SU-DHL-6 (cell line): ENCODE measurements around the gene SVOPL.

Experiments
- H2AFZ ChIP-seq: fragments of 200-600 bp; sonication (generic); 2 replicates; pipeline ENCODE4 v1.6.1; 2014; ENCODE audit warnings: low read depth, mild to moderate bottlenecking, moderate library complexity, mixed read lengths, antibody characterized with exemption, low read length; ENCODE audit not compliant: severe bottlenecking
- H3F3A ChIP-seq: fragments of 200-600 bp; shearing (Covaris generic); 2 replicates; pipeline ENCODE4 v1.6.0; 2016; ENCODE audit warnings: antibody characterized with exemption, mild to moderate bottlenecking; ENCODE audit not compliant: insufficient read depth
- H3K27ac ChIP-seq: fragments of 200-600 bp; sonication (generic); 2 replicates; pipeline ENCODE4 v1.5.1; 2016; ENCODE audit warnings: low read depth, mild to moderate bottlenecking, low read length, moderate library complexity, mixed read lengths
- H3K27me3 ChIP-seq: fragments of 200-600 bp; sonication (generic), shearing (Covaris generic); 2 replicates; pipeline ENCODE4 v1.6.0; 2014; ENCODE audit warnings: mild to moderate bottlenecking, low read length
- H3K36me3 ChIP-seq: fragments of 200-600 bp; sonication (generic); 2 replicates; pipeline ENCODE4 v1.6.1; 2014; ENCODE audit warnings: mild to moderate bottlenecking, low read length, mixed read lengths
- H3K4me2 ChIP-seq: fragments of 300-600, 200-600 bp; shearing (Covaris generic), sonication (generic); 2 replicates; pipeline ENCODE4 v1.6.0; 2014; ENCODE audit warnings: low read length, low read depth, mild to moderate bottlenecking; ENCODE audit not compliant: poor library complexity, severe bottlenecking
- H3K4me3 ChIP-seq: fragments of 200-600 bp; sonication (generic); 2 replicates; pipeline ENCODE4 v1.5.1; 2014; ENCODE audit warnings: antibody characterized with exemption, low read length, mild to moderate bottlenecking, mixed read lengths; ENCODE audit not compliant: insufficient read depth, poor library complexity, severe bottlenecking
- H3K79me2 ChIP-seq: fragments of 200-600 bp; sonication (generic); 2 replicates; pipeline ENCODE4 v1.6.1; 2014; ENCODE audit warnings: mild to moderate bottlenecking, low read length, moderate library complexity; ENCODE audit not compliant: insufficient read depth
- H3K9ac ChIP-seq: fragments of 200-600 bp; sonication (generic); 2 replicates; pipeline ENCODE4 v1.7.0; 2014; ENCODE audit warnings: mild to moderate bottlenecking, low read length
- H3K9me2 ChIP-seq: fragments of 200-600 bp; sonication (generic); replicated peaks from 2 replicates; pipeline ENCODE4 v1.6.1; 2014; ENCODE audit warnings: low read length; ENCODE audit not compliant: insufficient read depth
- H3K9me3 ChIP-seq: fragments of 200-600 bp; sonication (generic); 2 replicates; pipeline ENCODE4 v1.6.1; 2014; ENCODE audit warnings: low read length, mixed read lengths; ENCODE audit not compliant: insufficient read depth
- H4K20me1 ChIP-seq: fragments of 200-600 bp; sonication (generic); 2 replicates; pipeline ENCODE4 v1.6.1; 2014; ENCODE audit warnings: low read depth, mild to moderate bottlenecking, antibody characterized with exemption, low read length, moderate library complexity, mixed read lengths
- EZH2phosphoT487 ChIP-seq: fragments of 200-600 bp; sonication (generic), shearing (Covaris generic); conservative IDR thresholded peaks from 2 replicates; pipeline ENCODE4 v1.6.1; 2018; ENCODE audit warnings: mild to moderate bottlenecking, antibody characterized with exemption, low read length, moderate library complexity, mixed read lengths
- TF ChIP-seq, protein P1 (sequence below): fragments of 200-600 bp; sonication (generic); IDR thresholded peaks from one replicate; pipeline ENCODE4 v1.5.1; 2017; ENCODE audit warnings: antibody characterized with exemption, mild to moderate bottlenecking, low read length, moderate library complexity; ENCODE audit not compliant: insufficient read depth, poor library complexity, severe bottlenecking

Gene SVOPL

DNA sequence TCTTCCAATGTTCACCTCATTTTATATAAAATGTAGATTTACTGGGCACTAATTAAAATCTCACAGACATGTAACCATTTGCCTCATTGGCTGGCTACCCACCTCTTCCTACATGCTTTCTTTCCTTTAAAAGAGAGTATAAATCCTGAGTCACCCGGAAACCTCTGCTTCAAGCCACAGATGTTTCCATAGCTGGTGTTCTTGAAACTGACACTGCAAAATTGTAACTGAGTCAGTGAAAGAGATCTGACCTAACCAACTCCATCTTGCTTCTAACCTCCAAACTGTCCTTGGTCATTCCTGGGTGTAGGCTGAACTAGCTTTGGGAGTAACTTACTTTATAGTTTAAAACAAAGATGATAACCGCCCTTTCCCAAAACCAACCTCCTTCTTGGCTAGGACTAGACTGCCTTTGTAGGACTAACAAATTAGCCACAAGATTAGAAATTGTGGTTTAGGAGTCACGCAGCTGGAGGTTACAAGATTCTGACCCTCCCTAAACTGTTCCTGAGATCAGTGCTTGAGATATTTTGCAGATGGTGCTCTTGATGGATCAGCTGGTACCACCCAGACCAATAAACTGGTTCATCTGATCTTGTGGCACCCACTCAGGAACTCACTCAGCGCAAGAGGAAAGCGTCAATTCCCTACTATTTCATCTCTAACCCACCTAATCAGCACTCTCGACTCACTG is 33.5 kb downstream of the SVOPL start:
- Histone ChIP-seq H3K36me3 (no peaks in the 10 kb centered on the region), H3K9ac (no peak overlapping the region), H3K4me2 (no peak overlapping the region), H3F3A (no peaks in the 10 kb centered on the region), H3K27ac (no peak overlapping the region), H4K20me1 (no peaks in the 10 kb centered on the region), H2AFZ (no peak overlapping the region), H3K79me2 (no peaks in the 10 kb centered on the region), H3K4me3 (no peak overlapping the region), H3K27me3 (no peaks in the 10 kb centered on the region), H3K9me3 (no peaks in the 10 kb centered on the region), H3K9me2 (no peaks in the 10 kb centered on the region)
- TF ChIP-seq EZH2phosphoT487 = no peak
- TF ChIP-seq, protein P1, sequence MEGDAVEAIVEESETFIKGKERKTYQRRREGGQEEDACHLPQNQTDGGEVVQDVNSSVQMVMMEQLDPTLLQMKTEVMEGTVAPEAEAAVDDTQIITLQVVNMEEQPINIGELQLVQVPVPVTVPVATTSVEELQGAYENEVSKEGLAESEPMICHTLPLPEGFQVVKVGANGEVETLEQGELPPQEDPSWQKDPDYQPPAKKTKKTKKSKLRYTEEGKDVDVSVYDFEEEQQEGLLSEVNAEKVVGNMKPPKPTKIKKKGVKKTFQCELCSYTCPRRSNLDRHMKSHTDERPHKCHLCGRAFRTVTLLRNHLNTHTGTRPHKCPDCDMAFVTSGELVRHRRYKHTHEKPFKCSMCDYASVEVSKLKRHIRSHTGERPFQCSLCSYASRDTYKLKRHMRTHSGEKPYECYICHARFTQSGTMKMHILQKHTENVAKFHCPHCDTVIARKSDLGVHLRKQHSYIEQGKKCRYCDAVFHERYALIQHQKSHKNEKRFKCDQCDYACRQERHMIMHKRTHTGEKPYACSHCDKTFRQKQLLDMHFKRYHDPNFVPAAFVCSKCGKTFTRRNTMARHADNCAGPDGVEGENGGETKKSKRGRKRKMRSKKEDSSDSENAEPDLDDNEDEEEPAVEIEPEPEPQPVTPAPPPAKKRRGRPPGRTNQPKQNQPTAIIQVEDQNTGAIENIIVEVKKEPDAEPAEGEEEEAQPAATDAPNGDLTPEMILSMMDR = no peak

DNA sequence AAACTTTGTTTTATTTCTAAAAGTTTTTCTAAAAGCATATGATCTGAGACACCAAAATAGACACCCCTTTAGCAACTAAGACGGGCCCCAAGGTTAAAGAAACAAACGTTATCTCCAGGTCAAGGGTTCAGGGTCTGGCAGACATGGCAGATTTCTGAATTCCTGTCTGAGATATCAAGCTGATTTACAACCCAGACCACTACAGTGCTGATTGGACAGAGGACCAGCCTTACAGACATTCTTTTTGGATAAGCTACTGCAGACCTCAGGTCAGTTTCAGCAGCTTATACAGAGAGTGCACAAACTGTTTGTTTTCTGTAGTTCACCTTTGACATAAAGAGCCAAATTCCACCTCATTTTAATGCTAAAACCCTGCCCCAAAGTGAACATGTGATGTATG is 34.8 kb downstream of the SVOPL start:
- Histone ChIP-seq H3K79me2 (no peaks in the 10 kb centered on the region), H4K20me1 (no peaks in the 10 kb centered on the region), H3K4me2 (no peak overlapping the region), H2AFZ (no peak overlapping the region), H3K9ac (no peak overlapping the region), H3K9me3 (no peaks in the 10 kb centered on the region), H3K36me3 (no peaks in the 10 kb centered on the region), H3K27me3 (no peaks in the 10 kb centered on the region), H3K9me2 (no peaks in the 10 kb centered on the region), H3K4me3 (no peak overlapping the region), H3F3A (no peaks in the 10 kb centered on the region), H3K27ac (no peak overlapping the region)
- TF ChIP-seq, protein P1 = no peak
- no peak for TF ChIP-seq EZH2phosphoT487

DNA sequence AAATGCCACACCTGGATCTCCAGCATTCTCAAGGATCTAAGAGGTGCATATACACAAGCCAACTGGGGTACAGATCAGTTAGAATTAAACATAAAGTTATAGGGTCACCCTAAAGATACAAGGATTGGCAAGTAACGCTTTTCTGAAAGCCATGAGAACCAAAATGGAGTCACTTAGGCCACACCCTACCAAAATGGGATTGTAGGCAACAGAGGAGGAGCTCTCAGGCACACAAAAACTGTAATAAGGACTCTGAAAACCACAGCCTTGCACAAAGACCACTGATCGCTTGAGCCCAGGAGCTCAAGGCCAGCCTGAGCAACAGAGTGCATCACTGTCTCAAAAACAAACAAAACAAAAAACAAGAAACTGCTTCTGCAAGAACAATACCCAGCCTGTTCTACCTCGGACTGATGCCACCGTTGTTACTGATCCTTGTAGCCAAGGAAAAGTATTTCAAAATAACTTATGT is 35.5 kb downstream of the SVOPL start:
- Histone ChIP-seq H3K4me3 (no peak overlapping the region), H3K36me3 (no peaks in the 10 kb centered on the region), H3K27ac (no peak overlapping the region), H3K9me2 (no peaks in the 10 kb centered on the region), H3K27me3 (no peaks in the 10 kb centered on the region), H3F3A (no peaks in the 10 kb centered on the region), H3K4me2 (no peak overlapping the region), H3K9ac (no peak overlapping the region), H3K9me3 (no peaks in the 10 kb centered on the region), H2AFZ (no peak overlapping the region), H3K79me2 (no peaks in the 10 kb centered on the region), H4K20me1 (no peaks in the 10 kb centered on the region)
- TF ChIP-seq, protein P1 = no peak
- no peak for TF ChIP-seq EZH2phosphoT487
